HUES48 (cell line): ENCODE data around the gene IL36G.

Experiments
- H3K27ac ChIP-seq: one replicate; pipeline ENCODE4 v1.7.0; 2013; ENCODE audit warnings: low read depth, low read length, inconsistent platforms
- H3K27me3 ChIP-seq: 2 replicates; pipeline ENCODE4 v1.6.1; 2013; ENCODE audit warnings: mild to moderate bottlenecking, low read length; ENCODE audit not compliant: control insufficient read depth, insufficient read depth
- H3K36me3 ChIP-seq: 2 replicates; pipeline ENCODE4 v1.6.1; 2013; ENCODE audit warnings: low read length; ENCODE audit not compliant: control insufficient read depth, insufficient read depth
- H3K4me1 ChIP-seq: 2 replicates; pipeline ENCODE4 v1.6.1; 2013; ENCODE audit warnings: mild to moderate bottlenecking, low read length; ENCODE audit not compliant: control insufficient read depth, insufficient read depth
- H3K4me3 ChIP-seq: 2 replicates; pipeline ENCODE4 v1.5.1; 2013; ENCODE audit warnings: mild to moderate bottlenecking, low read depth, low read length
- H3K9ac ChIP-seq: 2 replicates; pipeline ENCODE4 v1.6.1; 2013; ENCODE audit warnings: mild to moderate bottlenecking, low read depth, low read length, moderate library complexity
- H3K9me3 ChIP-seq: 2 replicates; pipeline ENCODE4 v1.6.1; 2013; ENCODE audit warnings: low read length; ENCODE audit not compliant: control insufficient read depth, insufficient read depth

The IL36G gene

DNA sequence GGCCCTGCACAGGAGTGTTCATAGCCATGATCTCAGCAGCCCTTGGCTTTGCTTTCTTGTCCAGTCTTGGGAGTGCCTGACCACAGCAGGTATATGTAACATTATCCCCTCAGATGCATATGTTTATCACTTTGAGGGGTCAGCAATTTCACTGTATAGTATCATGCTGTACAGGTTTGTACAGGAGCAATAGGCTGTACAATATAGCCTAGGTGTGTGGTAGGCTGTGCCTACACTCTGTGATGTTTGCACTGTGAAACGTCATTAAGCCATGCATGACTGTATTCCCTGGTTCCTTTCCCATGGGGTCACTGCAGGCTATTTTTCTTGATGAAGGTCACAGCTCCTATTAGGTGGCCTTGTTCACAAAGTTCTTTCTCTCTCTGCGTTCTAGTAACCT is 4.7 kb upstream of the IL36G start:
- Histone ChIP-seq H3K4me1 (no peaks in the 10 kb centered on the region), H3K27me3 (no peaks in the 10 kb centered on the region), H3K9me3 (0 out of 2 replicates have a peak, but pooled peaks cover 3% of the 10 kb centered on the region), H3K9ac (no peak overlapping the region), H3K36me3 (no peaks in the 10 kb centered on the region), H3K4me3 (no peak overlapping the region), H3K27ac (no peak overlapping the region)

DNA sequence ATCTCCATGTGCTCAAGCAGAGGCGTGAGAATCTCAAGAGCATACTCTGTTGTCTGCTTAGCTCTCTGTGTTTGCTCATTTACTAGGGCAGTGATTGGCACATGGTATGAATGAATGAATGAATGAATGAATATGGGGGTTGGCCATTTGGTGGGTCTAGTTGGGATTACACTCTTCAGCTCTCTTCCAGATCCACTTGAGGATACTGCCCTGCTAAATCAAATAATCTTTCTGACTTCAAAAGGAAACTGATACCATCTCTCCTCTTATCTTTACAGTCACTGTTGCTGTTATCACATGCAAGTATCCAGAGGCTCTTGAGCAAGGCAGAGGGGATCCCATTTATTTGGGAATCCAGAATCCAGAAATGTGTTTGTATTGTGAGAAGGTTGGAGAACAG is 1.9 kb downstream of the IL36G start:
- 0 out of 2 replicates have a peak, but pooled peaks cover 3% of the 10 kb centered on the region for H3K27me3 ChIP-seq
- H3K4me3 ChIP-seq: no peak overlapping the region
- H3K27ac ChIP-seq: no peak overlapping the region
- no peaks in the 10 kb centered on the region for H3K4me1 ChIP-seq
- H3K36me3 ChIP-seq: no peaks in the 10 kb centered on the region
- no peak overlapping the region for H3K9ac ChIP-seq
- no peaks in the 10 kb centered on the region for H3K9me3 ChIP-seq

DNA sequence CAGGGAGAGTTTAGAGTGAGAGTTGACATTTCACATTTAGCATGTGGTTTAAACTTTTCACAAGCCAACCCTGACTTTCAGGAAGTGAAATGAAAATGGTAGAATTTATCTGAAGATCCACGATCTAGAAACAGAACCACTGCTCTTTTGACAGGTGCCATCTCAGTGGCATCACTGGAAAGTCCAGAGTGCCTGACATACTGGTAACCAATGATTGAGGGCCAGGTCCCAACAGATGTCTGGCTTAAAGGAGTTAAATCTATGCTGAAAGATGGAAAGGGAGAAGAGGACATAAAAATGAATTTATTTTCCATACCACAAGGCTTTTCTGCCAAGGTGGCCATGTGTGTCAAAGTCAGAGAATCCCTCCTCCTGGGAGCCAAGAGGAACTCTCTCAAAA is 2.7 kb downstream of the IL36G start:
- no peaks in the 10 kb centered on the region for H3K9me3 ChIP-seq
- 0 out of 2 replicates have a peak, but pooled peaks cover 3% of the 10 kb centered on the region for H3K27me3 ChIP-seq
- no peak overlapping the region for H3K4me3 ChIP-seq
- H3K27ac ChIP-seq: no peak overlapping the region
- H3K9ac ChIP-seq: no peak overlapping the region
- no peaks in the 10 kb centered on the region for H3K36me3 ChIP-seq
- H3K4me1 ChIP-seq: no peaks in the 10 kb centered on the region

DNA sequence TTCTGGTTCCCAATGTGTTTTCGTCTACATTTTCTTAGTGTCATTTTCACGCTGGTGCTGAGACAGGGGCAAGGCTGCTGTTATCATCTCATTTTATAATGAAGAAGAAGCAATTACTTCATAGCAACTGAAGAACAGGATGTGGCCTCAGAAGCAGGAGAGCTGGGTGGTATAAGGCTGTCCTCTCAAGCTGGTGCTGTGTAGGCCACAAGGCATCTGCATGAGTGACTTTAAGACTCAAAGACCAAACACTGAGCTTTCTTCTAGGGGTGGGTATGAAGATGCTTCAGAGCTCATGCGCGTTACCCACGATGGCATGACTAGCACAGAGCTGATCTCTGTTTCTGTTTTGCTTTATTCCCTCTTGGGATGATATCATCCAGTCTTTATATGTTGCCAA is 7.3 kb downstream of the IL36G start:
- no peaks in the 10 kb centered on the region for H3K4me1 ChIP-seq
- H3K36me3 ChIP-seq: no peaks in the 10 kb centered on the region
- no peaks in the 10 kb centered on the region for H3K27me3 ChIP-seq
- no peak overlapping the region for H3K4me3 ChIP-seq
- no peak overlapping the region for H3K27ac ChIP-seq
- peaks cover under 1% of the 10 kb centered on the region; the same call in 1 of the 2 replicates for H3K9me3 ChIP-seq
- H3K9ac ChIP-seq: no peak overlapping the region

DNA sequence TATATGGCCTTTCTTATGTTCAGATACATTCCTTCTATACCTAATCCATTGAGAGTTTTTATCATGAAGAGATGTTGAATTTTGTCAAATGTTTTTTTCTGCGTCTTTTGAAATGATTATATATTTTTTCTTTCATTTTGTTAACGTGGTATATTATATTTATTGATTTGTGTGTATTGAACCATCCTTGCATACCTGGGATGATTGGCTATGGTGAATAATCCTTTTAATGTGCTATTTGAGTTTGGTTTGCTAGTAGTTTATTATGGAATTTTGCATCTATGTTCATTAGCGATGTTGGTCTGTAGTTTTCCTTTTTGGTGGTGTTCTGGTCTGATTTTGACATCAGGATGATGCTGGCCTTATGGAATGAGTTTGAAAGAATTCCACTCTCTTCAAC is 11.8 kb downstream of the IL36G start:
- Histone ChIP-seq H3K4me3 (no peak overlapping the region), H3K27ac (no peak overlapping the region), H3K4me1 (no peaks in the 10 kb centered on the region), H3K27me3 (no peaks in the 10 kb centered on the region), H3K36me3 (no peaks in the 10 kb centered on the region), H3K9me3 (peaks cover 12% of the 10 kb centered on the region), H3K9ac (no peak overlapping the region)

DNA sequence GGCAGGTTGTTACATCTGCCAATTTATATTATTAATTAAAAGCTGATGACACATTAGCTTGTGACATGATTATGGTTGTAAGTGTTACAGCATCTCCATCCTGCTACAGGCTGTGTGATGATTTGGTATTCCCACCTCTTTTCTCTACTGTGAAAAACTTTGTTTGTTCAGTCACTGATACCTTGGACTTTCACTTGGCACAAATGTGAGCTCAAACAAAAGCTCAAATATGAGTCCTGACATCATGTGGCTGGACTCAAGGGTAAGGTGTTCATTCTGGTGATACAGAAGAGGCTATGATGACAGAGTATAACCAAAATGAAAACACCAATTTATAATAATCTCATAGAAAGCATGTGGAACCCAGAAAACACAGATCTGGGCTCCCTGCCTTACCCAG is 16.0 kb downstream of the IL36G start:
- no peaks in the 10 kb centered on the region for H3K4me1 ChIP-seq
- no peak overlapping the region for H3K9ac ChIP-seq
- H3K36me3 ChIP-seq: no peaks in the 10 kb centered on the region
- H3K27ac ChIP-seq: no peak overlapping the region
- peaks cover 17% of the 10 kb centered on the region for H3K9me3 ChIP-seq
- H3K27me3 ChIP-seq: no peaks in the 10 kb centered on the region
- H3K4me3 ChIP-seq: no peak overlapping the region

DNA sequence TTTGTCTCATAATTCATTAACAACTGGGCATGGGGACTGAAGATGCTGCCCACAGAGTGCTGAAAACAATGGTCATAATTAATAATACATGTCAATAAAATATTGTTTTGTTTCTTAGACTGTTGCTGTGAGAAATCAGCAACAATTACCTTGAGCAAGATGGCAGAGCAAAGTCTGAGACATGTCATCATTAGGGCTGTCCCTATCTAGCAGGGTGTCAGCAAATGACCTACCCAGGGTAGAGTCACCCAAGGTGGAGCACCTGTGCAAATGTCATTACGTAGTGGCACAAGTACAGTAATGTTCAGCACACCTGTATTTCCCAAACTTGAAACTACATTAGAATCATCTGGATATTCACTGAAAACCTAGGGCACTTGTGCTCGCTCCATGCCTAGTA is 16.8 kb downstream of the IL36G start:
- Histone ChIP-seq H3K4me3 (no peak overlapping the region), H3K4me1 (no peaks in the 10 kb centered on the region), H3K36me3 (no peaks in the 10 kb centered on the region), H3K27me3 (no peaks in the 10 kb centered on the region), H3K9ac (no peak overlapping the region), H3K9me3 (peaks cover 21% of the 10 kb centered on the region), H3K27ac (no peak overlapping the region)

DNA sequence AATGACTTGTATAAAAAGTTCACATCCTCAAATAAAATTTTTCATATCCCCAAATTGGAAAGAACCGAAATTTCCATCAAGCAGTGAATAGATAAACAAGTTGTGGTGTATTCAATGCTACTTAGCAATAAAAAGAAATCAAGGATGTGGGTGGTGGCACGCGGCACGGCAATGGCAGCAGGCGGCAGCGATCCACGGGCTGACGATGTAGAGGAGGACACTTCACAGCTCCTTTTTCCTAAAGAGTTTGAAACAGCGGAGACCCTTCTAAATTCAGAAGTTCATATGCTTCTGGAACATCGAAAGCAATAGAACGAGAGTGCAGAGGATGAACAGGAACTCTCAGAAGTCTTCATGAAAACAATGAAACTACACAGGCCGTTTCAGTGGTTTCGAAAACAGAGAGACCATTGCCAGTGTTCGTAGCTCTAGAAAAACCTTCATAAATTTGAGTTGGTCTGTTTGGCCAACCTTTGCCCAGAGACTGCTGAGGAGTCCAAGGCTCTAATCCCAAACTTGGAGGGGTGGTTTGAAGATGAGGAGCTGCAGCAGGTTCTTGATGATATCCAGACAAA is 17.6 kb downstream of the IL36G start:
- H3K27me3 ChIP-seq: no peaks in the 10 kb centered on the region
- H3K4me1 ChIP-seq: no peaks in the 10 kb centered on the region
- peaks cover 25% of the 10 kb centered on the region for H3K9me3 ChIP-seq
- no peak overlapping the region for H3K27ac ChIP-seq
- no peak overlapping the region for H3K9ac ChIP-seq
- no peak overlapping the region for H3K4me3 ChIP-seq
- H3K36me3 ChIP-seq: no peaks in the 10 kb centered on the region

DNA sequence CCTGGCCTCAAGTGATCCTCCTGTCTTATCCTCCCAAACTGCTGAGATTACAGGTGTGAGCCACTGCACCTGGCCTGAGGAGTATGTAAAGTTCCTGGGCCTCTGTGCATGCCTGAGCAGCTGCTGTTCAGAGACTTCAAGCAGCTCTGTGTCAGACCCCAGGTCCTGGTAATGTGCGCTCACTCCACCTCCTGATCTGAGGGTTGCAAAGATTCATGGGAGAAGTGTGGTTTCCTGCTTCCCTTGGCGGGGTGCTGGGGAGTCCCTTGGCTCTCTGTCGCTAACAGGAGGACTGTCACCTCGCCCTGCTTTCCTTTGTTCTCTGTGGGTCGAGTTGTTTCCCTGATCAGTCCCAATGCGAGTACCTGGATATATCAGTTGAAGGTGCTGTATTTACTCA is 18.8 kb downstream of the IL36G start:
- Histone ChIP-seq H3K27me3 (no peaks in the 10 kb centered on the region), H3K36me3 (no peaks in the 10 kb centered on the region), H3K27ac (no peak overlapping the region), H3K4me3 (no peak overlapping the region), H3K9ac (no peak overlapping the region), H3K4me1 (no peaks in the 10 kb centered on the region), H3K9me3 (peaks cover 30% of the 10 kb centered on the region)

DNA sequence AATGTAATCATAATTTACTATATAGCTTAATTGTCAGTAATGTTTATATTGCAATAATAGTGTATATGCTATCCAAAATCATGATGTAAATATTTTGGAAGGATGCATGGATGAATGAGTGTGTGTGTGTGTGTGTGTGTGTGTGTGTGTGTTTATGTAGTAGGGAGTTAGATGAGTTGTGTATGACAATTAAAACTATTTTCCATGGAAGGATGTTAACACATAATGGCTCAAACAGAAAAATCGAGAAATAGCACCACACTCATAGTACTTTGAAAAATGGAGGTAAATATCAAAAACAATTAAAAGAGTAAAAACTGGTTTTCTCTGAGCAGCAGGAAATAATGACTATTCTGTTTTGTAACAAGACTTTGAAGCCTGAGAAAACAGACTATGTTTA is 19.3 kb downstream of the IL36G start:
- H3K36me3 ChIP-seq: no peaks in the 10 kb centered on the region
- H3K27me3 ChIP-seq: no peaks in the 10 kb centered on the region
- H3K9ac ChIP-seq: no peak overlapping the region
- H3K4me1 ChIP-seq: no peaks in the 10 kb centered on the region
- no peak overlapping the region for H3K27ac ChIP-seq
- H3K9me3 ChIP-seq: peaks cover 35% of the 10 kb centered on the region
- H3K4me3 ChIP-seq: no peak overlapping the region

DNA sequence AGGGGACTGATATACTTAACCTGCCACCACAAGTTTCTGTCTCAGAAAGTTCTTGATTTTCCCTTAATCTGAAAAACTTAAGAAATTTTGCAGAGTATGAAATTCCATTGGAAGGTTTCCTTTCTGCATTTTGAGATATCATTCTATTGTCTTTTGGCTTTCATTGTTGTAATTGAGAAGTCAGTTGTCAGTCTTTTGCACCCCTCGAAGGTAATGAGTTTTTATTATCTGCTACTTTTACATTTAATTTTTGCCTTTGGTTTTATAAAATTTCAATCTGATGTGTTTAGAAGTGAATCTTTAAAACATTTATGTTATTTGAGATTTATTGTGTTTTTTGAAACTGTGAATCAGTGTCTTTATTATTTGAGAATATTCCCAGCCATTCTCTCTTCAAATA is 22.6 kb downstream of the IL36G start:
- Histone ChIP-seq H3K27me3 (no peaks in the 10 kb centered on the region), H3K4me1 (no peaks in the 10 kb centered on the region), H3K4me3 (no peak overlapping the region), H3K36me3 (no peaks in the 10 kb centered on the region), H3K9me3 (peaks cover 31% of the 10 kb centered on the region), H3K9ac (no peak overlapping the region), H3K27ac (no peak overlapping the region)

DNA sequence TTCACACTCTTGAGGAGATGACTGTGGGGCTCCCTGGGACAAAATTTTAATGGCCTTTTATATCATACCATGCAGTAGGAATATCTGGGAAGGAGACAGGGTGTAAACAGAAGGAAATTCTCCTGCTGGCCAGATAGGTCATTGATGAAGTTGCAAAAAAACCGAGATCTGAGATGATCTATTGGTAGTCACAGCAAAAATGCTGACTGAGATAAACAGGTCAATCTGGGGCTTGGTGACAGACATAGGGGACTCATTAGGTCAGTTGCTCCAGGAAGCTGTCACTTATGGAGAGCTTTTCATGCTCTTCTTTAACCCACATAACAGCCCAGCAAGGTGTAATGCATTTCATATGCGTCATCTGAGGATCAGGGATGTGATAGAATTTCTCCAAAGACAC is 24.9 kb downstream of the IL36G start:
- H3K4me3 ChIP-seq: no peak overlapping the region
- no peaks in the 10 kb centered on the region for H3K27me3 ChIP-seq
- no peak overlapping the region for H3K27ac ChIP-seq
- H3K36me3 ChIP-seq: no peaks in the 10 kb centered on the region
- no peaks in the 10 kb centered on the region for H3K4me1 ChIP-seq
- H3K9ac ChIP-seq: no peak overlapping the region
- peaks cover 25% of the 10 kb centered on the region for H3K9me3 ChIP-seq
